OCI-LY7 (cell line): ENCODE measurements around the gene GLIS2.

Experiments
- EZH2phosphoT487 ChIP-seq: fragments of 200-600 bp; sonication (generic); IDR thresholded peaks from 2 replicates; pipeline ENCODE4 v1.6.1; 2018; ENCODE audit warnings: low read depth, borderline replicate concordance, mild to moderate bottlenecking, mixed run types, antibody characterized with exemption, low read length, moderate library complexity, mixed read lengths
- TF ChIP-seq, protein P1 (sequence below): fragments of 200-600 bp; sonication (generic); conservative IDR thresholded peaks from 2 replicates; pipeline ENCODE4 v1.5.1; 2014; ENCODE audit warnings: mild to moderate bottlenecking, antibody characterized with exemption, low read length, moderate library complexity, mixed read lengths

DNA sequence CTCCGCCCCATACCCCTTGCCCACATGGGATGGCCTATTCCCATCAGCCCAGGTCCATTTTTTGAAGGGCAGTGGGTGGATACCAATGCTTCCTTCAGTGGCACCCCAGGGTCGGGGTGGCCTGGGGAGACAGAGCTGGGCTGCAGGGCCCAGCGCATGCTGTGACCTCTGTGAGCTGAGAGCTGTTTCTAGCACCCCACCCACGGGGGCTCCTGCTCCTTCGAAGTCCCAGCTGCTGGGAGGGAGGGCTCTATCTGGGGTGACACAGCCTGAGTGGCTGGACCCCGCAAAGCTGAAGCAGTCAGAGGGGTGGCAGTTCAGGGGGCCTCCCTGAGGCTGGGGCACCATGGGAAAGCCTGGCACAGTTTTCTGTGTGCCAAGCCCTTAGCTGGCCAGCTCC, 24.6 kb downstream of the GLIS2 start:
- TF ChIP-seq, protein P1, sequence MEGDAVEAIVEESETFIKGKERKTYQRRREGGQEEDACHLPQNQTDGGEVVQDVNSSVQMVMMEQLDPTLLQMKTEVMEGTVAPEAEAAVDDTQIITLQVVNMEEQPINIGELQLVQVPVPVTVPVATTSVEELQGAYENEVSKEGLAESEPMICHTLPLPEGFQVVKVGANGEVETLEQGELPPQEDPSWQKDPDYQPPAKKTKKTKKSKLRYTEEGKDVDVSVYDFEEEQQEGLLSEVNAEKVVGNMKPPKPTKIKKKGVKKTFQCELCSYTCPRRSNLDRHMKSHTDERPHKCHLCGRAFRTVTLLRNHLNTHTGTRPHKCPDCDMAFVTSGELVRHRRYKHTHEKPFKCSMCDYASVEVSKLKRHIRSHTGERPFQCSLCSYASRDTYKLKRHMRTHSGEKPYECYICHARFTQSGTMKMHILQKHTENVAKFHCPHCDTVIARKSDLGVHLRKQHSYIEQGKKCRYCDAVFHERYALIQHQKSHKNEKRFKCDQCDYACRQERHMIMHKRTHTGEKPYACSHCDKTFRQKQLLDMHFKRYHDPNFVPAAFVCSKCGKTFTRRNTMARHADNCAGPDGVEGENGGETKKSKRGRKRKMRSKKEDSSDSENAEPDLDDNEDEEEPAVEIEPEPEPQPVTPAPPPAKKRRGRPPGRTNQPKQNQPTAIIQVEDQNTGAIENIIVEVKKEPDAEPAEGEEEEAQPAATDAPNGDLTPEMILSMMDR = no peak
- TF ChIP-seq EZH2phosphoT487 = no peak
